ENCODE measurements around the gene KCNJ11. TPM values are rescaled to one million over a fixed set of nuclear protein-coding genes. Genes with fewer than 3 reads are reported as not detected.

Gene KCNJ11
- total and polyA plus RNA-seq, 2 of the 8 experiments (the other 6 are each of a cell fraction or from before 2014, with no cell fraction given) = 3.8 to 6.3 TPM

DNA sequence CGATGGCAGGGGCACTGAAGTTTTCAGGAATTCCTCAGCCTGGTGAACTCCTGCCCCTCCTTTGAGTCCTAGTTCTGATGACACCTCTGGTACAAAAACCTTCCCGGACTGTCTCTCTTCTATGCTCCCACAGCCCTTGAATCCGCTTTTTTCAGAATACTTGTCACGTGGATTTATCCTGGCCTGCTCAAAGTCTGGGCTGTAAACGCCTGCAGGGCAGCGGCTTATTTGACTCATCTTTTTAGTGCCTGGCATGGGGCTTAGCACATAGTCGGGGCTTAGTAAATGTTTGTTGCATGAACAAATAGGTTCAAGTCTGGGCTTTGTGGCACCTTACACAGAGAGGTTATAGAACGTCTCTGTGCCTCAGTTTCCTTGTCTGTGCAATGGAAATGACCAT, 13.4 kb upstream of the KCNJ11 start:
- no peaks in the 10 kb centered on the region for H4K20me1 ChIP-seq (replicated peaks in 1 of 2; ENCODE audit: control insufficient read depth in 1 of 2, insufficient read depth in 2 of 2, low read length in 2 of 2)
- H3K27me3 ChIP-seq (replicated peaks in 1 of 4; ENCODE audit: control insufficient read depth in 3 of 4, extremely low read depth in 1 of 4, insufficient read depth in 3 of 4, low read length in 3 of 4) = no peaks in the 10 kb centered on the region
- no peak overlapping the region for H2BK120ac ChIP-seq (replicated peaks; ENCODE audit: low read depth, low read length)
- no peaks in the 10 kb centered on the region for H3K36me3 ChIP-seq (ENCODE audit: control insufficient read depth in 2 of 4, insufficient read depth in 4 of 4, low read length in 3 of 4)
- no peak overlapping the region for H2AFZ ChIP-seq (ENCODE audit: low read length)
- FAIRE-seq = no peak
- no peak overlapping the region for H2BK5ac ChIP-seq (ENCODE audit: low read depth, low read length)
- H4K91ac ChIP-seq (replicated peaks; ENCODE audit: insufficient read length, low read length) = no peak overlapping the region
- no peak overlapping the region for H3K18ac ChIP-seq (ENCODE audit: extremely low read depth, low read length)
- no peaks in the 10 kb centered on the region for H3K79me2 ChIP-seq (ENCODE audit: control insufficient read depth in 1 of 2, insufficient read depth in 2 of 2, low read length in 2 of 2)
- no peak overlapping the region for H2BK15ac ChIP-seq (ENCODE audit: low read length)
- 90% methylated on average over 8 of the region's 8 CpGs; no CpG with 5 or more reads in 1 of the 2 experiments for WGBS, 2 experiments (ENCODE audit: extremely low coverage in 1 of 2, insufficient coverage in 1 of 2, insufficient read length in 1 of 2, insufficient replicate concordance in 2 of 2, low coverage in 1 of 2, low lambda C conversion rate in 2 of 2, missing lambda C conversion rate in 1 of 2)
- H3K23ac ChIP-seq (ENCODE audit: insufficient read length) = no peak overlapping the region
- no peak overlapping the region for H4K5ac ChIP-seq (ENCODE audit: insufficient read length, low read depth, low read length)
- H3K4me2 ChIP-seq (ENCODE audit: insufficient read depth in 1 of 2, low read depth in 2 of 2, low read length in 2 of 2) = no peak overlapping the region
- H2BK12ac ChIP-seq (ENCODE audit: low read depth, low read length) = no peak overlapping the region
- H3K14ac ChIP-seq (ENCODE audit: insufficient read length) = no peak overlapping the region
- no peak overlapping the region for H3K4ac ChIP-seq (replicated peaks; ENCODE audit: insufficient read length, low read depth, low read length)
- no peak overlapping the region for H3K4me3 ChIP-seq (ENCODE audit: extremely low read depth in 1 of 4, insufficient read depth in 2 of 4, low read depth in 3 of 4, low read length in 4 of 4)
- no peaks in the 10 kb centered on the region for H3K23me2 ChIP-seq (ENCODE audit: low read depth, low read length)
- H3K79me1 ChIP-seq (ENCODE audit: low read depth, low read length) = no peaks in the 10 kb centered on the region
- DNase-seq (ENCODE audit: low read depth in 1 of 2, low spot score in 2 of 2) = no peak
- H4K8ac ChIP-seq (ENCODE audit: extremely low read depth, insufficient read depth, low read length) = no peak overlapping the region
- no peak overlapping the region for H3K27ac ChIP-seq (ENCODE audit: low read depth, low read length)
- ChIA-PET POLR2A (ENCODE audit: partially characterized antibody) (interaction anchor here (1.4 kb wide), 1 partner anchor 11 kb away, joined by 6 read pairs; no protein-coding TSS in a partner anchor), CTCF (ENCODE audit: partially characterized antibody) (interaction anchor here (0.7 to 38.8 kb wide), 6 partner anchors 10 to 111 kb away, joined by 3 to 1414 read pairs (median 26); partner anchors contain the start of gene KCNJ11)
- no peak overlapping the region for H3K56ac ChIP-seq (replicated peaks; ENCODE audit: insufficient read length, low read depth, low read length)
- no peak overlapping the region for H3K9ac ChIP-seq (replicated peaks in 1 of 4; ENCODE audit: extremely low read depth in 1 of 4, low read depth in 3 of 4, low read length in 3 of 4)
- no peak overlapping the region for H2BK20ac ChIP-seq (ENCODE audit: low read length)
- no peaks in the 10 kb centered on the region for H3K4me1 ChIP-seq (replicated peaks in 1 of 4; ENCODE audit: control insufficient read depth in 3 of 4, insufficient read depth in 4 of 4, low read length in 3 of 4)
- no peaks in the 10 kb centered on the region for H3K9me3 ChIP-seq (ENCODE audit: insufficient read depth in 2 of 2, low read depth in 1 of 2, low read length in 1 of 2)
- H2AK5ac ChIP-seq (ENCODE audit: low read depth, low read length) = no peak overlapping the region
- TF ChIP-seq SP2 (IDR thresholded peaks at IDR 0.05; ENCODE audit: low read length) (no peak), POLR2A (IDR thresholded peaks at IDR 0.05; ENCODE audit: control extremely low read depth in 1 of 2, low read depth in 2 of 2, low read length in 2 of 2) (no peak), SIRT6 (IDR thresholded peaks at IDR 0.05; ENCODE audit: low read length) (no peak)
